Measurements from ENCODE around the gene PGBD5.
A peak's percentile ranks its signal among the peaks of the same experiment; 100 is the strongest.

The PGBD5 gene

DNA sequence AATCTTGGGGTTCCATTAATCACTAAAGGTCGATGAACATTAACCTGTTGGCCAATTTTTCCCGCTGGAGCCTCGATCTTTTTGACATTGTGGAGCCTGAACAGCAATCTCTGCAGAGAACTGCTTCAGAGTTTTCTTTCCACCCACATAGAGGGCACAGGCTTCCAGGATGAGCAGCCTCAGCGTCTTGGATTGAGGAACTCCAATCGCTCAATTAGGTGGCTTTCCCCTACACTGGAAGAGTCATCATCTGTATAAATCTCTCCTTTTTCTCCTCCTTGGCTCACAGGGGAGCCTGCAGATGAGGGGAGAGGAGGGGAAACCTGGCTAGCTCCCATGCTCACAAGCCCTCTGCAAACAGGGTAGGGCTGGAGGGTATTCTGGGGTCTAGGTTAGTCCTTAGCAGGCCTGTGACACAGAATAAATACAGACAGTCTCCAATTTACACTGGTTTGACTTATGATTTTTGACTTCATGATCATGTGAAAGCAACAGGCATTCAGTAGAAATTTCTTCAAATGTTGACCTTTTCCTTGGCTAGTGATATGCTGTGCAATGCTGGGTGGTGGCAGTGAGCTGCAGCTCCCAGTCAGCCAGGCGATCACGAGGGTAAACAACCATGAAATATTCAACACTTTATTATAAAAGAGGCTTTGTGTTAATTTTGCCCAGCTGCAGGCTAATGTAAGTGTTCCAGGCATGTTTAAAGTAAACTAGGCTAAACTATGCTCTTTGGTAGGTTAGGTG, 80.8 kb downstream of the PGBD5 start:
- DNase-seq, result no peak

DNA sequence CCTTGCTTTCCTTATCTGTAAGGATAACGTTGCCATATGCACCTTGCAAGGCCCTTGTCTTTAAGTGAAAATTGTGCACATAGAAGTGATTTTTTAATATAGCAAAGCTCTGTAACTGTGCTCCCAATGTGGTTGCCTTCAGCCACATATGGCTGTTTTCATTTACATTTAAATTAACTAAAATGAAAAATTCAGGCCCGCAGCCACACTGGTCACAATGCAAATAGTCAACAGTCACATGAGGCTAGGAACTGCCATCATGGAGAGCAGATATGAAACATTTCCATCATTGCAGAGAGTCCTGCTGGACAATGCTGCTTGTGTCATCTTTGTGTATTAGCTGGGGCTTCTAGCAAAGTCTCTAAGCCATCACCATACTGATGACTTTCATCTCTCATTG, 83.4 kb downstream of the PGBD5 start:
- DNase-seq, result no peak

DNA sequence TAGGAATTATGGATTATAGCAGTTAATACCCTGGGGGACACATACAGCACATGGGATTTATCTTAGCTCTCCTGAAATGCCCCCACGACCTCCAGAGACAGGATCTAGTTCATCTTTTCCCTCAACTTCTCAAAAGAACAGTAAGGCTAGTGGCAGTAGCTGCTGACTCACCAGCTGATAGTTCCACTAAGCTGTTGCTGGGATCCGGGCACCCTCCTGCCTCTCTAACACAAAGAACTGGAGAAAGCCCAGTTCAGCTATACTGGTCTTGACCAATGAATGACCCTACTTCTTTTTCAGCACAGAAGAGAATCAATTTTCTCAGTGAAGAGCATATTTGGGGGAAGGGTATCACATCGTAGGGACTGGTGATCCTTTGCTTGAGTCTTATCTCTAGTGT, 84.1 kb downstream of the PGBD5 start:
- no peak for DNase-seq

DNA sequence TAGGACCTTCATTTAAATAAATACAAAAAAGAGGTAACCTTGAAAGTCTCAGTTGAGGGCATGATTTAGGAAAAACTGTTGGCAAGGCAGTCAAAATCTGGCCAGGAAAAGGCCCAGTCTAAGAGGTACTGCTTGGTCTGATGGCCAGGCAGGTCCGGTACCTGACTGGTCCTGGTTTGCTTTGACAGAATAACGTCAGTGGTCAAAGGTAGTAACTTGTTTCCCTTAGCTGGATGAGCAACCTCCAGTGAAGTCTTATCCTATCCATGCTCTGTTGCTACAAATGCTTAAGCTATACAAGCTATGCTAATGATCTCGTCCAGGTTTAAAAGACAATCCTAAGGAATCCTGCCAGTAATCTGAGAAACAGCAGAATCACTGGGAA, 85.0 kb downstream of the PGBD5 start:
- no peak for DNase-seq

DNA sequence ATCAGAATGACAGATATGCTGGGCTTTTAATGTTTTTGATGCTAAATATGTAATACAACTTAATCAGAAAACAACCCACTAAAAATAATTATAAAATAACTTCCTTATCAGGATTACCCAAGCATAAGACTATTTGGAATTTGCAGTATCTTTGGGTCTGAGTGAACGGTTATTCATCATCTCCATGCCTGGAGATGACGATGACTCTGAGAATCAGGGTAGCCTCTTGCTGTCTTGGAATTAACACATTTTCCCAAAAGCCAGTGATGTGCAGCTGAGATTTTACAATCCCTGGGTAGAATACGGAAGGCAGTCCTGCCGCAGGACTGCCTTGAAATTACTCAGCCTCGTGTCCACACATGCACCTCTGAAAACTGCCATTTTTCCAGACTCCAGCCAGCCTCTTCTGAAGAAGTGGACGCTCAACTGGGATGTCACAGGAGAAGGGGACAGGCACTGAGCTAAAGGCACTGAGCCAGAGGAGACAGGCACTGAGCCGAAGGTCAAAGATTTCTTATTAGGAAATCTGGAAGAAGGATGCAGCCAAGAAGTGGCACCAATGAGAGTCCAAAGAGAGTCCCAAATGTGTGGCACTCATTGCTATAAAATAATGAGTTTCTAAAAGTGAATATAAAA, 85.5 kb downstream of the PGBD5 start:
- DNase-seq, result no peak

DNA sequence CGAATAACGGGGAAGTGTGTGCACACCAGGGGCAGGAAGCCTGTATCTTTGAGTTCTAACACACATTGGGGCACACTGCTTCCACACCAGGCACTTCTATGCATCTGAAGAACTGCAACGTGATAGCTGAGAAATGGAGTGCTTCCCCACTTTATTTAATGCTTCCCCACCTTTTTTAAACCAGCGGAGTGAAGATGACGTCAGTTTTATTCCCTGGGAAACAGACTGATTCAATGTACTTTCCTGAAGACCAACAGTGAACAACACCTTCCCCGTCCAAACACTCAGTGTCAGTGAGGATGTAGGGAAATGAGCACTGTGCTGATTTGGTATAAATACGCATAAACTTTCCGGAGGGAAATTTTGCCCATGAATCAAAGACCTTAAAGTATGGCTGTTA, 87.1 kb downstream of the PGBD5 start:
- no peak for DNase-seq

DNA sequence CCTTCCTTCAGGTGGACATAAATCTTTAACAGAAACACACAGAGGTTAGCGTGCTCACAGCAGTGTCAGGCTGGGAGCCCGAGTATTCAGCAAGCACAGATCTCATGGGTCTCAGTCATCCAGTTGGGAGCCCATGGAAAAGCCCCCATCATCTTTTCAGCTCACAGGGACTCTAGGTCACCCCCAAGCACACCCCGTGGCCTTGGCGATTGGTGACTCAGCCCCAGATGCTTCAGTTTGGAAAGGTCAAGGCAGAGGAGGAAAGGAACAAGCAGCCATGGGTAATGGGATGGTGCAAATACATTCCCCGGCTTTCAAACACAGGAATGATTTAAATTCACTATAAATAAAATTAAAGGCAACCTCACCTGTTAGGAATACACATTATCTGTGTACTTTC, 88.9 kb downstream of the PGBD5 start:
- no peak for DNase-seq

DNA sequence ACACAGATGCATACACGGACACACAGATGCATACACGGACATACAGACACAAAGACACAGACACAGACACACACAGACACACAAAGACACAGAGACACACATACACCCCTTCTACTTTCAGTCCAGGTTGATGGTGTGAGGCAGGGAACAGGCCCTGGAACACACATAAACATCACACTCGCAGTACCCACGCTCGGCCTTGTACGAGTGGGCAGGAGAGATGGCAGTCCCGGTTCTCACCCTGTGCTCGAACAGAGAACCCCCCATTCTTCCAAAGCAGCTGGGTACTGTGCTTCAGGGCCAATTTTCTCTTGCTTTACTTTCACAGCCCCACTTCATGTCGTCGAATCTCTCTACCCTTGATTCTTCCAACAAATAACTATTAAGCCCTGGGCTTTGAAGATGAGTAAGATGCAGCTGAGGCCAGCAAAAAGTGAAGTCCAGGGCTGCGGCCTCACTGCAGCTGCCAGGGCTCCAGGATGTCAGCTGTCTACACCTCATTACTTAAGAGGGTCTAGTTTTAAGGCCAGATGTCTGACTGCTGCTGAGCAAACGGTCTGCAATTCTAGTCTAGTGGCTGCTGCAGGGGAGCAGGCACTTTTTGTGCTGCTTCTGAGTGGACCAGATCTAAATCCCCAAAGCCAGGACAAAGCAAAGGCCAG, 90.1 kb downstream of the PGBD5 start:
- DNase-seq, result no peak

DNA sequence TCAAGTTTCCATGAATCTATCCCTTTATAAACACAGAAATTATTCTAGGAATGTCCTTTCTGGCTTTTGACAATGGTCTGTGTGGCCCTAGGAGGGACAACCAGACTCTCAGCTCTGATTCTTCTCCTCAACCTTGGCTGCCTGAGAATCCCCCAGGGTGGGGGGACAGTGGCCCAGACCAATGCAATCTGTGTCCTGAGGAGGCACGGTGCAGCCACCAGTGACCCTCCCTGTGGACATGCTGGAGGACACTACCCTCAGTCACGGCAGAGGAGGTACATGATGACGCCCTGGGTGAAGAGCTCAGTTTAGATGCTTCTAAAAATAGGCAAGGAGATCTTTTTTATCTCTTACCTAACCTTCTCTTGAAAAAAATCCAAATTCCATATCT, 91.7 kb downstream of the PGBD5 start:
- DNase-seq, result no peak

DNA sequence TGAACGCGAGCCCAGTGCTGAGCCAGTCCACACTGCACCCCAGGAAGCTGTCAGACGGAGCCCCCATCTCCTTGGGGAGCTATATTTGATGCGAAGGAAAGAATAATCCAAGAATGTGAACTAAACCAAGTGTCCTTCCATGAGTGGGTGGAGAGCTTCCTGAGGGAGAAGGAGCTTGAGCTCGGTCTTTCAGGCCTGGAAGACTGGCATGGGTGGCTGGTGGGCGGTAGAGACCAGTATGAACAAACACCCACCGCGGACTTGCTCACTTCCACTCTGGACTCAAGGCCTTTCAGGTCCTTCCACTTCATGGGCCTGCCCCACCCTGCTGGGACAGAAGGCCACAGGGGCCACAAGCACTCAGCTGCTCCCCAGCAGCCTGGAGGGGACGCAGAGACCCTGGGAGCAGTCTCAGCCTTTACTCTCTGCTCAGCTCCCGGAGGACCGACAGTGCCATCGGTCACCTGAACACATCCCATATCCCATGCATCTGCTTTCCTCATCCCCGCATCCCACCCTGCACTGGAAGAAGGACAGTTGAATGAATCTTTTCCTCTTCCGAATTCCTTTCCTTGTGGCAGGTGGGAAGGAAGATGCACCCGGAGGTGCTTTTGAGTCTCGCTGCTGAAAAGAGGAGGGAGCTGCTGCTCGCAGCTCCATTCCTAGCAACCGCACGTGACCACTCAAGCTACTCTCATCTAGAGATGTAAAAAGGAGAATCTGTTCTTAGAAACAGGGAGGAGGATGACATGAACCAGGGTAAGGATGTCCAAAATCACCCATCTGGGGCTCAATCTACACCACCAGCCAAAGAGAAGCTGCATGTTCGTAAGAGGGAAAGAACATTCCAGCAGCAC, 92.3 kb downstream of the PGBD5 start:
- no peak for DNase-seq

DNA sequence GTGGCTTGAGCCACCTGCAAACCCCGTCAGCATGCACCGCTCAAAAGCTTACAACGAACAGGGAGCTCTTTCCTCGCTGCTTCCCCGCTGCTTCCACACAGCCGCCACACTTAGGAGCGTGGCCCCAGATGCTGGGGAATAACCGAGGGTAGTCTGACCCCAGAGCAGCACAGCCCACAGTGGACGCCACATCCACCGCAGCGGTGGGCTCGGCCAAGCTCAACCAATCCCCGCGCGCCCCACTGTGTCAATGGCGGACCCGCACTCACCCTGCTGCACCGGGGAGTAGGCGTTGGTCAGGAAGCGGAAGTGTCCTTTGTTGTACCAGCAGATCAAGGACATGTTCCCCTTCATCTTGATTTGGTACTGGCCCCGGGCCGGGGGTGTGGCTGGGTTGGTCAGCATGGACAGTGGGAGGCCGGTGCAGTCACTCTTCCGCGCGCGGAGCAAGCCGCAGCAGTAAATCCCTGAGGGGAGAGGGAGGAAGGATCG, 93.5 kb downstream of the PGBD5 start:
- DNase-seq, result no peak

DNA sequence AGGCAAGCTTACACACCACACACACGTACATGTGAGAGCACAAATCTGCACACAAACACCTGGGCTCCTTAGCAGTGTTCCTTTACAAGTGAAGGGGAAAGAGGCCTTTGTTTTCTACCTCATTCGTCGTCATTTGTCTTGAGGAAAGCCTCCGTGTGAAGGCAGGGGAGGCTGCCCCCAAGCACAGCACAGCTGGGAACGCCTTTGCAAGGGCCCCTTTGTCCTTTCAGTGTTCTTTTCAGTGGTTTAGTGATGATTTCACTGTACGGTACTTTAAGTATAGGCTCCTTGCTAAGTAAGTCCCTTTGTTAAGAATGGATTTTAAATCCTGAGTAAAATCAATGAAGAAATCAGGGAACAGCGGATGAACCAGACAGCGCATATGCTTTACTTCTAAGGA, 94.1 kb downstream of the PGBD5 start:
- DNase-seq, result no peak

DNA sequence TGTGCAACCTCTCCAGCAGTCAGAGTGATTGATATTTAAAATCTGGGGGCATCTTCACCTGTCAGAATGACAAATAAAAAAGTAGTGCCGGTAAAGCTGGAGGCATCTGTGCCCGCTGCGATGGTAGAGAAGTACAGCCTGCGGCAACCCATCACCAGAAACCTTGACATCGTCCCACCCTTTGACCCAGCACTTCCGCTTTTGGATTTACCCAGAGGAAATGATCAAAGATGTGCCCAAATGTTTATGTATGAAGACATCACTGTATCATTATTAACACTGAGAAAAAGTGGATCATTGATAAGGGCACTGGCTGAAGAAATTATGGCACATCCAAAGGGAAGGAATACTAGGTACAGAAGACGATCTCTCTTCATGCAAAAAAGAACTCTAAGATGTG, 96.0 kb downstream of the PGBD5 start:
- DNase-seq, result no peak

DNA sequence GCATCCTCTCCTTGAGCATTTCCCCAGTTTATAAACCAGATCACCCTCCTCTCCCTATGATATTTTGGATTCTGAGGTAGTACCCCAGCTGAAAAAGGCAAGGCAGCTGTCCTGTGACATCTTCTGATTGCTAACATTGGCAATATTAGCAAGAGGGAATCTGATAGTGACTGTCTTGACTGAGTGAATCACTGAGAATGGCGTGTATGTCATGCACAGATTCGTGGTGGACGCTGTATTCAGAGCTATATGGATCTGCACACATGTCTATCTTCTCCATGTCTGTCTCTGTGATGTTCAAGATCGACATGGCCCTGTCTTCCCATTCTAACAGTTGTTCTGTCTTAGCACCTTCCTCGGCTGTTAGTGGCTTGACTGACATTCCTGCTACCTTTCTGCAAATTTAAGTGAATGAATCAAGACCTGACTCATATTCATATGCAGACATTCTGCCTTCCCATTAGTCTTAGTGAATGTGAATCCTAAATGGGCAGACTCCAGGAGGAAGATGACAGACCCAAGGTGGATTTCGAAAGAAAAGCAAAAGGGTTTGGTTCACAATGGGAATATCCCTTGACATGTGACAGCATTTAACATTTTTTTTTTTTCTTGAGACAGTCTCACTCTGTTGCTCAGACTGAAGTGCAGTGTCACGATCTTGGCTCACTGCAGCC, 97.7 kb downstream of the PGBD5 start:
- no peak for DNase-seq

DNA sequence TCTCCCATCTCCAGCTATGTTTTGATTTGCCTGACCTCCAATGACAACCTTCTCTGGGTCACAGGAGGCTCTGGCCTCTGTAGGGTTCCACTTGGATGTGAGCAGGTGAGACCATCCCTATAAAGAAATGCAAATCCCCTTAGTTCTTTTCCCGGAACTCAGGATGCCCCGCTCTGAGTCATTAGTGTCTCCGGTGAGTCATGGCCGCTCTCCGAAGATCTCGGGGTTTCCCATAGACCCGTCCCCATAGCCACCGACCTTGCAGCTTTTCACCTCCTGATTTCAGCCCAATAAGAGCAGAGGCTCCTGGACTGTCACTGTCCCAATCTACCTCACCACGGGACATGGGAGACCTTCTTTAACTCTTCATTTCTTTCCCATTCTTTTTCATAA, 98.2 kb downstream of the PGBD5 start:
- DNase-seq, result peak; percentile 42

DNA sequence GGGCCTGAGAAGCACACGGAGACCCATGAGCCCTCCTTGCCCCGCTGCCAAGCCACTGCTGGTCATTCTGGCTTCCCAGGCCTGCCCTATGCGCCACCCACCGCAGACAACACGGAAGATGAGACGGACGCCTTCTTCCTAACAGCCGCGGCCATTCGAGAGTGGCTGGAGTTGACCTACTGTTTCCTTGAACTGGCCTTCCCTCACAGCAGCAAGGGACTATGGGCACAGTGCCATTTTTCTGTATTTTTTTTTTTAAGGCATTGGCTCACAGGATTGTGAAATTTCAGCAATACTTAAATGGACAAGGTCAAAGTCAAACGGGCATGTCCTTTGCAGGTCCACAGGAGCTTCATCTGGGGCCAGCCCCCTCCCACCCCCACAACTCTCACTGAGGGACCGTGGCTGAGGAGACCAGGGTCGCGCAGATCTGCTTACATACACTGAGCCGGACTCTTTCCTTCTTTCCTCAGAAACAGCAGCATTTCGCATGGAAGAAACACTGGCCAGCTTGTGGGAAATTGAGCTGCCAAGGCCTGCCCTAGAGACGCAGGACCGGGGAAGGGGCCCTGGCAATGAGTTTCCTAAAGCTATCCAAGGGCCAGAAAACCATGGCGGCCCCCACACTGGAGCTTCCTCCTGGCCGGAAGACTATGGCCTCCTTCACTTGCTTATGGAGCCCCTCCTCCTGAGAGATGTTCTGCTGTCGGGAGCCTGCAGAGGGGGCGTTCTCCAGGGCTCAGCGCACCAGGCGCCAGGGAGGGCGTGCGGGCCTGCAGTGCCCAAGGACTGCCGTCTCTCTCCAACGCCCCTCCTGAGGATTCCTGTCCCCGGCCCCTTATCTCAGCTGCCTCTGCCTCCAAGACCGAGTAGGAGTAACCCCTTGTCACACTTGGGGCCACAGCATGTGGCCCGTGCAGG, 98.9 kb downstream of the PGBD5 start:
- no peak for DNase-seq

DNA sequence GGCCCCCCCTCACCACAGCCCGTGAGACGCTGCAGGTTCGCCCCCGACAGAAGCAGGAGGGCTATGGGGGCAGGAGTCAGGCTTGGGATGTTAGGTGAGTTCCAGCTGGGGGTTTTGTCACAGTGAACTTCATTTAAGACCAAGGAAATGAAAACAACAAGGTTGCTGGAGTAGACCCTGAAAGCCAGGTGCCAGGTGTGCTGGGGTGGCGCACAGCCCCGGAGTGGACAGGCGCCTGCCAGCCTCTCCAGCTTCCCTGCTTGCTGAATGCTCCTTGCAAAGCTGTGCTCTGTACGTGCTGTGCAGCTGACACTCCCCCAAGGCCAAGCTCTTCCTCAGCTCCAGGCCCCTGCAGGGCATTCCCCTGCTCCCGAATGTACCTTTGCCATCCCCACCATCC, 102.4 kb downstream of the PGBD5 start:
- no peak for DNase-seq

DNA sequence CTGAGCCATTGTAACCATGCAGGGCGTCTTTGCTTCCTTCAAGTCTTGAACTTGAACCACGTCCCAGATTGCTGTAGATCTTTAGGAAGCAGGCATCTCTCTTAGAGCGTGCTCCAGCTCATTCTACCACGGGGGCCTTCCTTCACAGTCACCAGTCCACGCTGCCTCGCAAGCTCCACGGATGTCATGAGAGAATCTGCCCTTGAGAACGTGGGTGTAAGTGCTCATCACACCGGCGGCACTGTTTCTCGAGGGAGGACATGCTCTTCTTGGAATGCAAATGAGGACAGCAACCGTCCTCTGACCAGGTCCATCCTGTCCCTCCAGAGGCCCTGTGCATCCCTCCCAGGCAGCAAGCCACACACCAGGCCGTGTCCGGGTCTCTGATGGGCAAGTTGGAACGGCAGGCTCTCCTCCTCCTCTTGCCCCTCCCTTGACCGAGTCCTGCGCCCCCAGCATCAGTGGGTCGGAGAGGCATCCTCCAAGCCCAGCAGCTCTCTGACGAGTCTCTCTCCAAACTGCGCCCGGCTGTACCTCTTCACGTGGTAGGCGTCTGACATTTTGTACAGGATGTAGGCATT, 103.1 kb downstream of the PGBD5 start:
- DNase-seq, result no peak

DNA sequence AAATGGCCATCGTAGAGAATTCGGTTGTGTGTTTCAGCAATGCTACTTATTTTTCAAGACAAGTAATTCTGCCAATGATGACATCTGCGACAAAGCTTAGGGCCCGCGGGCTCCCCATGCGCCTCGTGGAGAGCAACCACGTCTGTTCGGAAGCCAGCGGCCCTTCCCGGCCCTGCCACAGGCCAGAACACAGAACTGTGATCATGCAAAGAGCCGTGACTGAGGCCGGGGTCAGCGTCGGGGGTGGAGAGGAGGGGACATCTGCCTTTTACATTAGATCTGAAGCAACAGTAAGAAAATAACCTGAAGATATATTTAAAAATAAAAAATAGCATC, 103.7 kb downstream of the PGBD5 start:
- DNase-seq, result no peak

DNA sequence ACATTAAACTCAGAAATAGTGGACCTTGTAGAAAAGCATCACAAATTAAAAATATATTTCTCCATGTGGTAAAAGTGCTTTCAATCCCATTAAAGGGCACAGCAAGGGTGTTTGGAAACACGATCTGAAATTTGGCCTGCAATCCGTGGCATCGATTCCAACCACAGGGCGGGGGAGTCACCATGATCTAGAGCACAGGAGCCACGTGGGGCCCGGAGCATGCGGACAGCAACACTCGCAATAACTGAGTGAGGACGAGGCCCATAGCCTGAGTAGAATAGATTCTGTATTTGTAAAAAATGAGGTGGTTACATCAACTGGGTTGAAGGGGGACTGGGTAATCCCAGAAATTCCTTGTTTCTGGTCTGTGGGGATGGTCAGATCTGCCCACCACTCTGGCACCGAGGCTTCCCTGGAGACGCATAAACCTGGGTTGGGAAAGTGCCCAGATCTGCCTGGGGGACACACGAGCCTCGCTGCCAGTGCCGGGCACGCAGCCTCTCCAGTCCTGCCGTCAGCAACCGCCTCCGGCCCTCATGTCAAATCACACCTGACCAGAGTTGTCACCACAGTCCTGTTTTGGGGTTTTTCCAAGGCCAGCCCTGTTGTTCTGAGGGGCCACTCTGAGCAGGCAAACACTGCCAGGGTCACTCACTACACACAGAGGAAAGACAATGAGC, 104.3 kb downstream of the PGBD5 start:
- no peak for DNase-seq

DNA sequence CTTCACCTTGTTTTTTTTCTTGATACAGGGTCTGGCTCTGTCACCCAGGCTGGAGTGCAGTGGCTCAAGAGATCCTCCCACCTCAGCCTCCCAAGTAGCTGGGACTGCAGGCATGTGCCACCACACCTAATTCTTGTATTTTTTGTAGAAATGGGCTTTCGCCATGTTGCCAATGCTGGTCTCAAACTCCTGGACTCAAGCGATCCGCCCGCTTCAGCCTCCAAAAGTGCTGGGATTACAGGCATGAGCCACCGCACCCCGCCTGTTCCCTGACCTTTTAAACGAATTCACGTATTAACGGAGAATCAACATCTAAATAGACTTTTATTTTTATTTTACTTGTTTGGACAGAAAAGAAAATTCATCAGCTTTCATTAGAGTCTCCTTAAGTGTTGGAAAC, 104.8 kb downstream of the PGBD5 start:
- no peak for DNase-seq

All from activated CD4-positive, alpha-beta T cell treated with anti-CD3 and anti-CD28 coated beads for 48 hours (primary cell).